Activated CD4-positive, alpha-beta T cell treated with anti-CD3 and anti-CD28 coated beads, Interleukin-2, amount 50 U/mL, for 48 hours (primary cell): Measurements from ENCODE around the gene DISC1.

Source experiments
- DNase-seq, 2 experiments: peaks; one replicate each; pipeline ENCODE4 v3.0.0-alpha.2; 2020

The DISC1 gene

DNA sequence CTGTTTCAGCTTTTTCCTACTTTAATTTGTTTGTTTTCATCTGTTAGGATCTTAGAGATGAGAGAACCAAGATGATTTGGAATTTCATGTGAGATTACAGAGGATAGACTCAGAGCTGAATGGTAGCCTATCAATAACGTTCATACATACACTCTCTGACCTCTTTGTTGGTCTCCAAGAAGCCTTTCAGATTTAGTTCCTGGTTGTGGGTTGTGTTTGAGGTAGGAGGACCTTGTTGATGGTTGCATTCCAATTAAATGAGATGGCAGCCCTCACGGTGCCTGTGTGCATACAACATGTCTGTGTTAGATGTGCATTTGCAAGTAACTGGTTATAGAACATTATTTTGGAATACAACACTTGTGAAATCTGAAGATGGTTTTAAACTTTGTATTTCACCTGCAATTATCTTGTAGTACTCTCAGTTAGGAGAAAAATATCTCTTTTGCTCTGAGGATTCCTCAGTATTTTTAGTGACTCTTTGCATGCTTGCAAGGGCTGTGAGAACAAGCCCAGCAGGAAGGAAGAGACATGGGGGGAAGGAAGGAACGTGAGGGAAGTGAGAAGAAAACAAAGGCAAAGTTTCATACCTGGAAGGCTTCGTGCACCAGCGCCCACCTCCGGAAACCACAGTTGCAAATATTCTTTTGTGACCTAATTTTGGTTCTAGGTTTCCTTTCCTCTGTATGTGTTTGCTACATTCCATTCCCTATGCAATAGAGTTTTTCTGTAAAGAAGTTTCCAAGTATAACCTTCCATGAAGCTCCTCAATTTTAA lies 291.8 kb downstream of the DISC1 start:
- peak; percentile 13 to 29 for DNase-seq

GRCh38 chr1:231919239-231919885 lies 292.8 kb downstream of the DISC1 start:
- no peak for DNase-seq

GRCh38 chr1:231919886-231920285 lies 293.3 kb downstream of the DISC1 start:
- peak in 1 of 2 experiments; percentile 16 for DNase-seq

GRCh38 chr1:231921646-231922345 lies 295.2 kb downstream of the DISC1 start:
- no peak for DNase-seq

DNA sequence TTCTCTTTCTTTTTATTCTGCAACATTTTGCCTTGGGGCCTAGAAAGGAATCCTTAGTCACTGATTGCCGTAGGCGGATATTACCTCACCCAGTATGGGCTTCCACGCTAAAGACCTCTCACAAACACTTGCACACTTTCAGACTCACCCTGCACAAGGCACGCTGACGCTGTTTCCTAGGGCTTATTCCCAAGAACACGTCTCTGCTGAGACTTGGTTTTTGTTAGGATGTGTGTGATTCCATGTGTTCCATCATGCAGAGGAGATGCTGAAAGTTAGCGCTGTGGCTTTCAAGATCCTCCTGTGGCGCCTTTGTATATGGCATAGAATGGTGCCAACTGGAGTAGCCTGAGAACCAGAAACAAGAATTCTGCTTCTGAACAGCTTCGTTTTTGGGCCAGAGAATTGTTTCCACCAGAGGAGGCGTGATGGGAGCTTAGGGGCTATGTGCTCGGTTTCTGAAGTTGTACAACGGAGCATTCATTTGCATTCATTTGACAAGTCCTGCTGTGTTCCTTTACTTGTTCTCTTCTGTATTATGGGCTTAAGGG lies 297.0 kb downstream of the DISC1 start:
- no peak for DNase-seq

- DNase-seq, result no peak
These were observed 297.6 kb downstream of the DISC1 start for GRCh38 chr1:231924180-231924579.

GRCh38 chr1:231925864-231926263 lies 299.3 kb downstream of the DISC1 start:
- DNase-seq, result no peak

- no peak for DNase-seq
These were observed 299.8 kb downstream of the DISC1 start for GRCh38 chr1:231926340-231926739.

GRCh38 chr1:231926933-231927332 lies 300.3 kb downstream of the DISC1 start:
- DNase-seq, result no peak

- DNase-seq, result no peak
These were observed 300.8 kb downstream of the DISC1 start for GRCh38 chr1:231927431-231927830.

GRCh38 chr1:231929311-231929710 lies 302.7 kb downstream of the DISC1 start:
- no peak for DNase-seq

GRCh38 chr1:231930257-231930947 lies 303.8 kb downstream of the DISC1 start:
- DNase-seq, result no peak

- DNase-seq, result no peak
These were observed 304.6 kb downstream of the DISC1 start for GRCh38 chr1:231931146-231931545.

DNA sequence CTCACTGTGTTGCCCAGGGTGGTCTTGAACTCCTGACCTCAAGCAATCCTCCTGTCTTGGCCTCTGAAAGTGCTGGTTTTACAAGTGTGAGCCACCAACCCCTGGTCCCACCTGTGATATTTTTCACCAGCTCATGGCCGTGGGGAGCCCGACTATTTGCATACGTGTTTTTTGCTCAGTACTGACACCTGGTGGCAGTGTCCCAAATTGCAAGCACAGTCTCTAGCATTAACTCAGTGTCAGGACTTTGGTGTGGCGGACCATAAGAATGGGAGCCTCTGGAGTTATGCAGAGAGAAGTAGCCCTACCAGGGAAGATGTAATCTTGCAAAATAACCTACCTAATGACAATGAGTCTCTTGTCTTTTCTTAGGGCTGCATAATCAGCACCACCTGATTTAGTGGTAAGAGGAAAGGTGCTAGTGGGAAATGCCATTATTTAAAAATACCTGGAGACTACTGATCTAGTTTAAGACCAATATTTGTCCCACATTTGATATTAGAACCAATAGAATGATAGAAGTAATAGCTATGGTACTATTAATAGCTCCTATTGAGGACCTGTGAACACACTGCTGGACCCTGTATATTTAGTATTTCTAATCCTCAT lies 305.4 kb downstream of the DISC1 start:
- peak; percentile 69 to 71 for DNase-seq

DNA sequence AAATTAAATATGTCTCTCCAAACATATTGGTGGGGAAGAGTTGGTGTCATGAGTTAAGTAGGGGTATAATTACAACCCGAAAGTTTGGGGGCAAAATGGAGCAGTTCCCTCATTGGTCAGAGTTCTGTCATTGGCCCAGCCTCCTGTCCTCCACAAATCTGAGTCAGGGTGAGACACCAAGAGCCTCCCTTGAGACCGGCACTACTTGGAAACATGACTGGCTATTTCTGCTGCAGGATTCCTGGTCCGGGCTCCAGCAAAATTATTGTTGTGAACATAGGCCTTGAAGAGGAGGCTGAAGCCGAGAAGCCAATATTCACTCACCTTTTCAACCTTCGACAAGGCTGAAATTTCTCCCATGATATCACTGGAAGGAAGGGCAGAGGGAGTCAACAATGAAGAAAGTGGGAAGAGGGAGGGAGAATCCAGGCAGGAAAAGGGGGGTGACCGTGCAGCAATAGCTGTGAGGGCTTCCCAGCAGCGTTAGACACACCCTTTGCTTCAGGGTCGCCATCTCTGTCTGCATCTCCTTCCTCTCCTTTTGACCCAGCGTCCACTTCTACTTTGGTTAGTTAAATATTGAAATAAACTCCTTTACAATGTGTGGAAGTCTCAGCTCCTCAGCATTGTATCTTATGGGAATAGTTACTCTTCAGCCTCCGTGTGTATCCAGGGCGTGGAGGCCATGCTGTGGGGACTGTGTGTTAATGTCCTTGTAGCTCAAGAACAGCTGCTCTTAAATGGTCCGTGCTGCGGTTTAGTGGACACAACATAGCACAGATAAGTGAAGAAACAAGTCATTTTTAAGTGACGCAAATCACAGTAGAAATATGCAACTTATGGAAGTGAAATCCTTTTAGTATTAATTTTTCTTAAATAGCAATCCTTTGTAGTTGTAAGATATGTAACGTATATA lies 307.4 kb downstream of the DISC1 start:
- DNase-seq, result no peak

- no peak for DNase-seq
These were observed 308.2 kb downstream of the DISC1 start for GRCh38 chr1:231934797-231935196.

GRCh38 chr1:231935856-231936255 lies 309.3 kb downstream of the DISC1 start:
- DNase-seq, result no peak

DNA sequence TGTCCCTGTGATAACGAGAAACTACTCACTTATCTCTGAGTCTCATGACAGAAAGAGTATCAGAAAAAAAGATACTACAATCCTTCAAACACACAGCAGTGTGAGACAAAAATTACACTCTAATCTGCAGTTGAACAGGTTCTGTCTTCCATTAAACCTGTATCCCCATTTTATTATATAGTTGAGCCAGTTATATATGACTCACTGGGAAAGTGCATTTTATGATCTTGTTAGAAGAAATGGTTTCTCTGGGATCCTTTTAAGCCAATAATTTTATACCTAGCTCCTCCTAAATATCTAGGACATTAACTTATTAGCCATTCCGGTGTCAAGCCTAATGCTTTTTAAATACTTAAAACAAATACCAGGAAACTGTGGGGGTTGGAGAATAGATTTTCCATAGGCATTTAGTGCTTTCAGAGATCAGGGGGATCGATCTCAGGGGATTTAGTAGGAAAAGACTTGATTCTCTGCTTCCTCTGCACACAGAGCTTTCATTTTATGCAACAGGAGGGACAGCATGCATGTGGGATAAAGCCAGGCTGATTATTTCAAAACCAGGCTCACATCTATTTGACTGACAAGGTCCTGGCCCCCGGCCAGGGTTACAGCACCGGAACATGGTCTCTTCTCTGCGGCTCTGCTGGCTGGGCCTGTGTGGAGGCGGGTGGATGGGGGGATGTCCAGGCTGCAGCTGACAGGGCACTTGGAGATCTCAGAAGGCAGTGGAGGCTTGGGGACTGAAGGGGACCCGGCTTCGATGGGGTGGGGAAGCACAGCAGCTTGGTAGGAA lies 310.6 kb downstream of the DISC1 start:
- DNase-seq, result no peak

GRCh38 chr1:231938211-231938610 lies 311.6 kb downstream of the DISC1 start:
- no peak for DNase-seq

DNA sequence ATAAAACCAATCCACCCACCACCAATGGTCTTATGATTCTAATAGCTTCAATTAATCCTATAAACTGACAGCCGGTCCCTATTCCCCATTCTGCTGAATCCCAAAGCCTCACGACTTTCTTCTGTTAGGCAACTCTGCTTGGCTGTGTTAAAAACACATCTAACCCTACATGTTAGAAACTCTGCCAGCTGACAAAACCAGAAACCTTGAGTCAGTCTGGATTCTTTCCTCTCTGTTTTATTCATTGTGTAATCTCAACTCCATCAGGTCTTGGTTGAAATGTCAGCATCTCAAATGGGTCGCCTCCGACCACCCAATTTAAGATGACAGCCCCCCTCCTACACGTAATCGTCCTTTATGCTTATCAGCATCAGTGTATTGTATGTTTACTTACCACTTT lies 312.1 kb downstream of the DISC1 start:
- DNase-seq, result no peak

- DNase-seq, result no peak
These were observed 312.5 kb downstream of the DISC1 start for GRCh38 chr1:231939118-231939517.
